CD4-positive, alpha-beta T cell treated with Interleukin-4 for 4 hours (primary cell): ENCODE measurements around the gene CHRM3.

Experiments
- DNase-seq: peaks from one replicate; pipeline ENCODE4 v3.0.0-alpha.2; 2020

Gene CHRM3

DNA sequence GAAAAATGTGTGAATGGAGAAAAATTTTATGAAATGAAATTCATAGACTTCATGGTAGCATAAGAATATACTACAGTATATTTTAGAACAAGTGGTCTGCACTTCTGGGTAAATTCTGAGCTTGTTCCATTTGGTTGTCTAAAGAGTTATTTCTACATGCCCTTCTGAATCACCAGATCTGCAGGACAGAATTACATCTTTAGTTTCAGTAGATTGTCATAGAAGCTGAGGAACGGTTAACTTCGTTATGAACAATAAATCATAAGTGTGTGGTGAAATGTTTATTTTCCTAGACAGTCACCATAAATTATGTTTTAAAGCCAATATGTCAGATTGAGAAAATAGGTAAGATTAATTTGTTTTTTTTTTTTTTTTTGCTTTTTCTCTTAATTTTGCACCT lies 30.9 kb downstream of the CHRM3 start:
- DNase-seq, result no peak

DNA sequence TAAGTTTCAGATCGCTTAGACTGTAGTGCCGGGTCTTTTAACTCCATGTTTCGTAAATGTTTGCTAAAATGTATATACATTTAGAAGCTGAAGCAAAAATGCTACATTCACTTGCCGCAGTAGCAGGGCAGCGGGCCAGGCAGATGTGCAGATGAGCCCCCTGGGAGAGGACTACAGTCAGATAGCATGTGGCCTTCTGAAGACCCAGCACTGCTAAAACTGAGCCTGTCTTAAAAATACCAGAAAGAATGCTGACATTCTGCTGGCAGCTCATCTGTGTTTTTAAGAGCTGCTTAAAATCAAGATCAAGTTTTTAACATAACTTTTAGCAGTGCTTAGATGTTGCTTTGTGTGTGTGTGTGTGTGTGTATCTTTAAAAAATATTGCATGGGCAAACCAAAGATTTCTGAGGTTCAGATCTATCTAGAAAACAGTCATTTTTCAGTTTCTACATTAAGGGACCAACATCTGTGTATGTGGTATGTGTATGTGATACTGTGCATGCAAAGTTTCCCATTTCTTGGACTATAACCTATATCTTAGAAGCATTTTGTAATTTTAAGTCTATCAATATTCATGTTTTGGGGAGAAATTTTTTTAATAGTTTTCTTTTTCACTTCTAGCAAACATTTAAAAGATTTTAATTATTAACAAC lies 31.7 kb downstream of the CHRM3 start:
- DNase-seq, result no peak

DNA sequence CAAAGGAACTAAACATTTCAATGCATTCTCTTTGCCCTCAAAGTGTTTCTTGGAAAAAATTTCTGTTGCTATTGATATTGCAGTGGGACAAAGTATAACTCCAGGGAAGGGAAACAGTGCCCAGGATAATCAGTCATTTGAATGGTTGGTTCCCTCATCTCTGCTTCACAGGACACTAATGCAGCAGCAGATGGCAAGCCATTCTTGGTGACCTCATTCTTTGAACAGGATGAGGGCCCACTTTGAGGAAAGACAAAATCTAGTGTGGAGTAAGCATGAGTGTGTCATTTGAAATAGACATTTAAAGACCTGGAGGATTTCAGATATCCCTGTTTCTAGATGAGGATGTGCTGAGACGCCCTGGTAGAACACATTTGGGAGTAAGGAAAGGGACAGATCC lies 32.3 kb downstream of the CHRM3 start:
- DNase-seq, result no peak

DNA sequence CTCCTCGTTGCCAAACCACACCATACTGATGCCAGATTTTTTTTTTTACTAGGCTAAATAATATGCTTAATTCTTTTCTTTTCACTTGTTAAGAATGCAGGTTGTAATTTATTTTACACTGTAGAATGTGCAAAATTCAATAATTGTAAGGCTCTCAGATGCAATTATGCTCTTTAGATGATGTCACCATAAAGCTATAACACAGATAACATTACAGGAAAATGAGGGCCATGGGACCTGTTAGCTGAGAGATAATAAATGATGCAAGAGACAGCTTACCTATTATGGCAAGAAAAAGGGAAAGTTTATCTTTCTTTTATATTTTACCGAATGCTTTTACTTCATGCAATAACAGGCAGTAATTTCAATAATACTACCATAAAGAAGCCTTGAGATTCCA lies 35.4 kb downstream of the CHRM3 start:
- DNase-seq, result no peak

DNA sequence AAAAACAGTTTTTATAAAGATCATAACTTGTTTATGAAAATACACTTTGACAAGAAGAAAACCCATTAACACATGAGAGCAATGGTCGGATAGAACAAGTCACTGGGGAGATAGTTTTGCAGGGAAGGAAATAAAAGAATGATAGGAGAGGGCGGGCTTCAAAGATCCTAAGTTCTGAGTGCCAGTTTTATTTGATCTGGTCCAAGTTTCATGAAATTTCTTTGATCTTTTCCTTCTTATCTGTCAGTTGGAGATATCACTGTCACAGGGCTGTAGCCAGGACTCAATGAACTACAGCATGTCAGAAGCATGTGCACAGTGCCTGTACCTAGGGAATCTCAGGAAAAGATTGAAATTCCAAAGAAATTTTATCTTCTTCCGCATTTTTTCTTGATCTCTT lies 36.5 kb downstream of the CHRM3 start:
- DNase-seq, result no peak

DNA sequence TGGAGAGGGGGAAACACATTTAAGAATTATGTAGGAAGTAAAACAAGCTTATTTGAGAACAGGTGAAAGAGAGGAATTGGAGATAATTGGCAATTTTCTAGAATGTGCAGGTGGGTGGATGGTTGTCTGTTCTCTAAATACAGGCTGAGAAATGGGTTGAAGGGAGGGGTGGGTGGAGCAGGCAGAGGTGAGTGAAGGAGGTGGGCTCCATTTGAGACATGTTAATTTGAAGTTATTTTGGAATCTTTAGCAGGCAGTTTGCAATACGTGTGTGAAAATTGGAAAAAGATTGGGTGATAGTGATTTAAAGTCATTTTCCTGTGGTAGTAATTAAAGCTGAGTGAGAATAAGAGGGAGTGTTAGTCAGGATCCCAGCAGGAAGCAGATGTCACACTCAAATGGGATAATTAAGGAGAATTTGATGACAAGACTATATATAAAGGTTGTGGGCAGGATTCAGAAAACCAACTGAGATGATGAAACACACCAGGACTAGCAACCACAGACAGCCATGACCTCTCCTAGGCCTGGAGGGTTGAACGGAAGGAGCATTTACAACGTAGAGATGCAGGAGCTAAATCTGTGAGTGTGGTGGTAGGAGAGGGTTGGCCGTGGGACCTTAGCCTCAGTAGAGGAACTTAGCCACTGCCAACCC lies 40.6 kb downstream of the CHRM3 start:
- no peak for DNase-seq

DNA sequence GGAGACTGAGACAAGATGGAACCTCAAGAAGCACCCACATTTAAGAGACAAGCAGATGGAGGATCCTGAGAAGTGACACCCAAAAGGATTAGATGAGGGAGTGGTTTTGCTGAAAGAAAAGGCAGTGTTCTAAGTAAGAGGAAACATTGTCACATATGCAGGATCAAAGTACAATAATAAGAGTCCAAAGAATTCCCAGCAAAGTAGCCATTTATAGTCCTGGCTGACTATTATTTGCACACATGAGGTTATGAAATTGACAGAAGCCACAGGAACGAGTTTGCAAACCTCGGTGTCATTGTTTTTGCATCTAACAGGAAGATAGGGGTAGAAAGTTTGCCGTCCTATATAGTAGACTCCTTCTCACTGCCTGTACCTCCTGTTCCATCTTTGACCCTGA lies 41.3 kb downstream of the CHRM3 start:
- no peak for DNase-seq

DNA sequence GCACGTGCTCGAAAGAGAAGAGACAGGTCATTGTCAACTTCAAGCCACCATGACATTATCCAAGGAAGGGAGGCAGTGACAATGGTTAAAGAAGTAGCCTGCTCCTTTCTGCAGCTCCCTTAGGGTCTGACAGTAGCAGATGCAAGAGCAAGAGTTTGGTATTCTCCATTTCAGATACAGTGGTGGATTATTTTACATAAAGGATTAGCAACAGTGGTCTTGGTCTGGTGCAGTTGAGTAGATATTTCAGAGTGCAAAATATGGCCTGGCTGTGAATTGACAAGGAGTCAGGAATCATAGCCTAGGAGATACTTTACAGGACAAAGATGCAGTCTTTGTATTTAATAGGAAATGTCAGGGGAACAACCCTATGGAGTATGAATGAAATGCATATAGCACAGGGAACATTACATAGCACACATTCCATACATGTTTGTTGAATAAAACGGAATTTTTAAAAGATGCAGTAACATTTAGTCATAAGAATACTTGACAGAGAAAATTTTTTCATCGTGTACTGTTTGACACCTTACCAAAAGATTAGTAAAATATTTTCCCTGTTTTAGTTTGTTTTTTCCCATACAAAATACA lies 41.8 kb downstream of the CHRM3 start:
- DNase-seq, result no peak

DNA sequence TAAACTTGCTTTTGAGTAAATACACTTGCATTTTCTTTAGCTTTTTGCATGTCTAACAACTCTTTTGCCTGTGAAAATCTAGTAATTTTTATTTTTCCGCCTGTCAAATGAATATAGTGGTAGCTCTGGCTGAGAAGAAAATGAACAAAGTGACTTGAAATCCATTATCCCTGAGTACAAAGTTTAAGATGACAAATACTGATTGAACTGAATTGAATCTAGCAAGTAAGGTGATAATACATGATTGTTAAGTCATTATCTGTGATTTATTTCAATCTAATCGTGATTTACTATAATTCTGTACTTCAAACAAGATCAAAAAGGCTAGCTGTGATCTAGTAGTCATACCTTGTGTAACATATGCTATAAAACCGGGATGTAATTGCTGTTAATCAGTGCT lies 42.8 kb downstream of the CHRM3 start:
- no peak for DNase-seq

DNA sequence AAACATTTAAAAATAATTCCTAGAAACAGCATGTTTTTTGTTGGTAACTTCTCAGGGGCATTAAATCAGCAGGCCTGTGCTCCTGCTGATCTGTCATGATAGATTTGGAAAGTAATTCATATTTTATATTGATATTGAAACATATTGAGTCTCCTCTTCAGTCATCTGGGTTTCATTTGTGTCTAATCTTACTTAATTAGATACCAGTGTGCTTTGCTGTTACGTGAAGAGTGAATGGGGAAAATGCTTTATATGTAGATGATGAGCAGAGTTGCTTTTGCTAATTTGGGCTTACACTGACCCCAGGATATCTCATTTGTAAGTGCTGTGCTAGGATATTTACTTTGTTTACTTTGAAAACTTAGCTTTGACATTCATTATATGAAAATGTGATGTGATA lies 45.9 kb downstream of the CHRM3 start:
- DNase-seq, result no peak

DNA sequence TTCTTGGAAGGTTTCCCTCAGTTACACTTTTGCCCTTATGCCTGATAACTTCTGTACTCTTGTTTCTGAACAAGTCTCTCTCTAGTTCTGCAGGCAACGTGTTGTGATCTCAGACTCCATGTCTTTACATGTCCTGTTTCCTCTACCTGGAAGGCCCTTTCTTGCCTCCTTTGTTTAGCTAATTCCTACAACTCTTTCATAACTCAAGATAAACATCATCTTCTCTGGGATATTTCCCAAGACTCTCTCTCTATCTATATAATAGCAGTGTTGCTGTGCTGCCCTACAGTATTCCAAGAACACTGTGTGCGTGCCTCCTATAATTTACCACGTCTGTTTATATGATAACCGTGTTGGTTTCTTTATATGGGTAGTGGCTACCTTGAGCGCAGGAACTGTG lies 47.8 kb downstream of the CHRM3 start:
- no peak for DNase-seq
